ENCODE data around the gene SYNGR2.
A peak's percentile ranks its signal among the peaks of the same experiment; 100 is the strongest.

Gene SYNGR2

GRCh38 chr17:78132084-78132676, 36.2 kb upstream of the SYNGR2 start:
- ChIA-PET POLR2A (interaction anchor here (0.6 kb wide), 1 partner anchor 54 kb away, joined by 6 read pairs; no protein-coding TSS in a partner anchor), CTCF (interaction anchor here (1.0 kb wide), 1 partner anchor 42 kb away, joined by 3 read pairs; no protein-coding TSS in a partner anchor)
- peak; percentile 70 for DNase-seq (ENCODE audit: extremely low spot score)
- TF ChIP-seq CTCF (IDR thresholded peaks at IDR 0.05; ENCODE audit: control extremely low read depth, extremely low read depth, low read depth, missing control alignments), result no peak

- POLR2A ChIA-PET, result no interaction called here
- no peak for DNase-seq (ENCODE audit: extremely low spot score)
- CTCF ChIA-PET, result no interaction called here
- no peak for TF ChIP-seq CTCF (IDR thresholded peaks at IDR 0.05; ENCODE audit: control extremely low read depth, extremely low read depth, low read depth, missing control alignments)
Measured at GRCh38 chr17:78132767-78133178, 35.6 kb upstream of the SYNGR2 start.

DNA sequence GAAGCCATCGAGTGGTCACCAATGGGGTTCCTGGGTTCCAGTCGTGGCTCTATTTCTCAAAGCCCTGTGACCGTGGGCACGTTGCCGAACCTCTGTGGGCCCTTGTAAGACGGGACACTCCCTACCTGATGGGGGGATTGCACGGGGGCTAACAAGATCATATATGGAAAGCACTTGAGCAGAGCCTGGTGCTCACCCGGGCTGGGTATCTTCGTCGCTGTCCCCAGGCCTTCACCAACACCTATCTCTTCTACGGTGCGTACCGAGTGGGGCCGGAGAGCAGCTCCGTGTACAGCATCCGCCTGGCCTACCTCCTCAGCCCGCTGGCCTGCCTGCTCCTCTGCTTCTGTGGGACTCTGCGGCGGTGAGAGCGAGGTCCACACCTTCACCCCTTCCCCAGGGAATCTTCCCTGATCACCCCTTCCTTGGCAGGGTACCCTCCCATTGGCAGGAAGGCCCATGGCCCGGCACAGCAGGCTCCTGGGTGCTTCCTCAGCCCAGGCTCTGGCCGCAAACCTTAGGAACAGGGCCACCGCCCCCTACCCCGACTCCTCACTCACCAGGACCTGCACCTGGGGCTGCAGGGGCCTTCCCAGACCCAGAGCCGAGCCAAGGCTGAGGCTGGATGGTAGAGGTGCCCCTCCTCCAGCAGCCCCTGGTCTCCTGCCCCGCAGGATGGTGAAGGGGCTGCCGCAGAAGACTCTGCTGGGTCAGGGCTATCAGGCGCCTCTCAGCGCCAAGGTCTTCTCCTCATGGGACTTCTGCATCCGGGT, 35.0 kb upstream of the SYNGR2 start:
- no peak for TF ChIP-seq CTCF (IDR thresholded peaks at IDR 0.05; ENCODE audit: control extremely low read depth, extremely low read depth, low read depth, missing control alignments)
- no peak for DNase-seq (ENCODE audit: extremely low spot score)
- ChIA-PET CTCF (interaction anchor here (0.9 to 6.2 kb wide), 11 partner anchors 9 to 113 kb away, joined by 3 to 48 read pairs (median 11); no protein-coding TSS in a partner anchor), POLR2A (interaction anchor here (0.5 to 1.5 kb wide), 2 partner anchors 17 to 42 kb away, joined by 4 to 5 read pairs; no protein-coding TSS in a partner anchor)

GRCh38 chr17:78133971-78134898, 34.1 kb upstream of the SYNGR2 start:
- ChIA-PET CTCF (interaction anchor here (0.8 to 6.2 kb wide), 21 partner anchors 9 to 115 kb away, joined by 3 to 48 read pairs (median 4); partner anchors contain the start of genes C17orf99 and SYNGR2), POLR2A (interaction anchor here (0.6 to 1.5 kb wide), 4 partner anchors 9 to 563 kb away, joined by 3 to 8 read pairs (median 4); no protein-coding TSS in a partner anchor)
- peak; percentile 72 for DNase-seq (ENCODE audit: extremely low spot score)
- TF ChIP-seq CTCF (IDR thresholded peaks at IDR 0.05; ENCODE audit: control extremely low read depth, extremely low read depth, low read depth, missing control alignments), result peak; percentile 72

- no peak for TF ChIP-seq CTCF (IDR thresholded peaks at IDR 0.05; ENCODE audit: control extremely low read depth, extremely low read depth, low read depth, missing control alignments)
- ChIA-PET POLR2A (interaction anchor here (0.6 to 1.5 kb wide), 3 partner anchors 36 to 562 kb away, joined by 3 to 8 read pairs (median 4); no protein-coding TSS in a partner anchor), CTCF (interaction anchor here (0.8 to 6.2 kb wide), 19 partner anchors 9 to 287 kb away, joined by 3 to 48 read pairs (median 4); partner anchors contain the start of genes C17orf99 and SYNGR2)
- no peak for DNase-seq (ENCODE audit: extremely low spot score)
Measured at GRCh38 chr17:78134899-78135385, 33.4 kb upstream of the SYNGR2 start.

Measured in GM10248 (cell line).